NB4 (cell line): ENCODE measurements around the gene SLC4A9.

Experiments used
- CTCF ChIP-seq: IDR thresholded peaks from one replicate; pipeline ENCODE4 v1.5.1; 2012; ENCODE audit warnings: low read depth, low read length
- MYC ChIP-seq: IDR thresholded peaks from 2 replicates; pipeline ENCODE4 v1.6.1; 2011; ENCODE audit warnings: low read depth, low read length
- POLR2A ChIP-seq: IDR thresholded peaks from 2 replicates; pipeline ENCODE4 v1.6.1; 2011; ENCODE audit warnings: mild to moderate bottlenecking; ENCODE audit not compliant: insufficient read length; ENCODE audit errors: extremely low read depth

GRCh38 chr5:140327589-140327988 is 32.4 kb upstream of the SLC4A9 start:
- TF ChIP-seq CTCF (no peak), POLR2A (no peak), MYC (no peak)
